Measurements from ENCODE around the gene PFDN5.

- TF ChIP-seq CTCF (conservative IDR thresholded peaks at IDR 0.05; ENCODE audit: low read depth, low read length) (peak; percentile 85), EZH2 (IDR thresholded peaks at IDR 0.05; ENCODE audit: low read length, unreplicated experiment) (no peak)
Measured at GRCh38 chr12:53324779-53325510, 29.6 kb downstream of the PFDN5 start.

All from PC-3 (cell line).